Left cardiac atrium (tissue), 4 donors: Measurements from ENCODE around the gene NUP133. TPM values are rescaled to one million over a fixed set of nuclear protein-coding genes. Genes with fewer than 3 reads are reported as not detected.
A peak's percentile ranks its signal among the peaks of the same experiment; 100 is the strongest.

Experiments
- ATAC-seq, 2 donors: fragments of 200-7000 bp; cut with Tn5 transposase; one replicate each; pipeline ENCODE4 v1.9.1; 2020; ENCODE audit warnings: mild to moderate bottlenecking in 2 of 2, moderate library complexity in 2 of 2
- DNase-seq: peaks from one replicate; pipeline ENCODE4 v3.0.0-alpha.2; 2020
- intact Hi-C, 2 donors: fragments of 100-400 bp; cut with DNase I; formaldehyde crosslinking; loops; one replicate each; pipeline versions ENCODE4 v1.14.1 to v1.15.1; 2022 to 2023
- long read RNA-seq: library from polyadenylated mRNA; unstranded; transcript quantifications from one replicate; pipeline ENCODE4 v2.0.0, GENCODE V29; 2021
- total RNA-seq, 2 donors: library from RNA; stranded (reverse); fragmentation: NEBNext Ultra II Directional; extraction: Animal tissue kit (Norgen Biotek cat#: 25700); gene quantifications; one replicate each; pipeline ENCODE4 v1.2.1, GENCODE V29; 2021
- donor health status: DM: no; HTN: yes; CAD: no.
- donor health status: DM: no; HTN: yes; CAD: no; lungs with severe emphysema.
- donor health status: DM: yes; HTN: yes; CAD: no.
- donor health status: Dilated cardiomyopathy.

NUP133 gene
- total RNA-seq, result 10 to 100 TPM; 29.4 to 29.8 TPM
- long read RNA-seq, full-length matches to known transcripts, result 40 of 52 reads
- long read RNA-seq, partial matches to known transcripts, result 11 of 52 reads
- long read RNA-seq, other reads (novel, unspliced or antisense), result 1 of 52 reads

- intact Hi-C loops, result loop anchor here in 1 of 2 donors (10.0 kb wide), 1 partner anchor 243 kb away; no protein-coding TSS in a partner anchor
- ATAC-seq, result peak; percentile 99
Observed at GRCh38 chr1:229507951-229508822, at the start of gene NUP133. TSS of gene NUP133 (minus strand) at chr1:229508341. CDS start at chr1:229508249, 92 bp downstream.

GRCh38 chr1:229557200-229557850 lies 49.2 kb upstream of the NUP133 start:
- no peak for ATAC-seq
- no peak for DNase-seq
- intact Hi-C loops, result loop anchor here in 1 of 2 donors (5.0 kb wide), 1 partner anchor 65 kb away; no protein-coding TSS in a partner anchor

More at GRCh38 chr1:229507951-229508822, at the start of gene NUP133:
- peak; percentile 100 for DNase-seq

- intact Hi-C loops, result loop anchor here in 1 of 2 donors (5.0 kb wide), 1 partner anchor 67 kb away; no protein-coding TSS in a partner anchor
- no peak for DNase-seq
- ATAC-seq, result no peak
Observed at GRCh38 chr1:229554886-229555621, 46.9 kb upstream of the NUP133 start.

- intact Hi-C loops, result no loop called here
- no peak for ATAC-seq
- no peak for DNase-seq
Observed at GRCh38 chr1:229553621-229554130, 45.5 kb upstream of the NUP133 start.

GRCh38 chr1:229552732-229553131 lies 44.6 kb upstream of the NUP133 start:
- DNase-seq (no peak), ATAC-seq (no peak)
- intact Hi-C loops, result no loop called here

GRCh38 chr1:229550812-229551567 lies 42.8 kb upstream of the NUP133 start:
- intact Hi-C loops, result no loop called here
- no peak for ATAC-seq

GRCh38 chr1:229547542-229547941 lies 39.4 kb upstream of the NUP133 start:
- ATAC-seq (no peak), DNase-seq (no peak)
- intact Hi-C loops, result no loop called here

More at GRCh38 chr1:229550812-229551567, 42.8 kb upstream of the NUP133 start:
- no peak for DNase-seq

- intact Hi-C loops, result no loop called here
- no peak for ATAC-seq
- DNase-seq, result no peak
Observed at GRCh38 chr1:229544587-229544986, 36.4 kb upstream of the NUP133 start.

- DNase-seq, result no peak
- intact Hi-C loops, result no loop called here
- ATAC-seq, result no peak
Observed at GRCh38 chr1:229539863-229540506, 31.8 kb upstream of the NUP133 start.

- intact Hi-C loops, result no loop called here
- DNase-seq (no peak), ATAC-seq (no peak)
Observed at GRCh38 chr1:229538945-229539344, 30.8 kb upstream of the NUP133 start.

GRCh38 chr1:229537894-229538293 lies 29.8 kb upstream of the NUP133 start:
- intact Hi-C loops, result no loop called here
- DNase-seq (no peak), ATAC-seq (no peak)

- ATAC-seq (no peak), DNase-seq (no peak)
- intact Hi-C loops, result no loop called here
Observed at GRCh38 chr1:229536982-229537381, 28.8 kb upstream of the NUP133 start.

GRCh38 chr1:229535230-229535629 lies 27.1 kb upstream of the NUP133 start:
- DNase-seq (no peak), ATAC-seq (no peak)
- intact Hi-C loops, result no loop called here

- DNase-seq (no peak), ATAC-seq (no peak)
- intact Hi-C loops, result no loop called here
Observed at GRCh38 chr1:229531326-229531725, 23.2 kb upstream of the NUP133 start.

GRCh38 chr1:229529639-229530038 lies 21.5 kb upstream of the NUP133 start:
- intact Hi-C loops, result no loop called here
- DNase-seq, result no peak
- ATAC-seq, result no peak

- no peak for ATAC-seq
- intact Hi-C loops, result no loop called here
- no peak for DNase-seq
Observed at GRCh38 chr1:229526695-229527094, 18.6 kb upstream of the NUP133 start.

- DNase-seq (no peak), ATAC-seq (no peak)
- intact Hi-C loops, result no loop called here
Observed at GRCh38 chr1:229523052-229523451, 14.9 kb upstream of the NUP133 start.
